ENCODE results near the gene UNC13C.

- TF ChIP-seq CTCF (IDR thresholded peaks at IDR 0.05; ENCODE audit: poor library complexity, severe bottlenecking) (no peak), EP300 (conservative IDR thresholded peaks at IDR 0.05; ENCODE audit: poor library complexity, severe bottlenecking) (no peak)
These were observed 642.7 kb downstream of the UNC13C start for GRCh38 chr15:54620916-54621315.

All from neural cell (in vitro differentiated cells).